ENCODE measurements around the gene ALCAM.

DNA sequence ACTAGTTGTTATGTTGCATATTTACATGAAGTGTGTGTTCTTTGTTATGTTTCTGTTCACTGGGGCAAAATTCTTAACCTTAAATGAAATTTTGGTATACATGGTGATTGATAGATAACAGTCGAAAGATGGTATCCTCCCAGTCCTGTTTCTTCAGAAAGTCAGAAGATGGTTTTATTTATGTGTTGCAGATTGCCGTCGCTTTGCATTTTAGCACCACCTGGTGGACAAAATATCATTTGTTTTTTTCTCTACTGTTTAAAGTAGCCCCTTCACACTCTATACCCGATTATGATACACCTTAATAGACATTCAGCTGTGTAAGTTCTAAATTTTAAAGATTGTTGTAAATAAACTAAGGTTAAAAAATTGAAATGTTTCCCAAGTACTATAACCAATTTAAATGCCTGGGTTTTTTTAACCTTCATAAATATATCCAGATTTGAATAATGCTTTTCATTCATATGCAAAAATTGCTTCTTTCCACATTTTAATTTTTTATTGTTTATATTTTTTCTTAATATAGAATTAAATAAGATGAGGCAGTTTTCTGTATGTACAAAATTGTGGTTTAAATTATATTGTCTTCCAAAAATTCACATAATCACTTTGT, 152.2 kb downstream of the ALCAM start:
- TF ChIP-seq POLR2A (IDR thresholded peaks at IDR 0.05), result no peak
- TF ChIP-seq, protein P1, sequence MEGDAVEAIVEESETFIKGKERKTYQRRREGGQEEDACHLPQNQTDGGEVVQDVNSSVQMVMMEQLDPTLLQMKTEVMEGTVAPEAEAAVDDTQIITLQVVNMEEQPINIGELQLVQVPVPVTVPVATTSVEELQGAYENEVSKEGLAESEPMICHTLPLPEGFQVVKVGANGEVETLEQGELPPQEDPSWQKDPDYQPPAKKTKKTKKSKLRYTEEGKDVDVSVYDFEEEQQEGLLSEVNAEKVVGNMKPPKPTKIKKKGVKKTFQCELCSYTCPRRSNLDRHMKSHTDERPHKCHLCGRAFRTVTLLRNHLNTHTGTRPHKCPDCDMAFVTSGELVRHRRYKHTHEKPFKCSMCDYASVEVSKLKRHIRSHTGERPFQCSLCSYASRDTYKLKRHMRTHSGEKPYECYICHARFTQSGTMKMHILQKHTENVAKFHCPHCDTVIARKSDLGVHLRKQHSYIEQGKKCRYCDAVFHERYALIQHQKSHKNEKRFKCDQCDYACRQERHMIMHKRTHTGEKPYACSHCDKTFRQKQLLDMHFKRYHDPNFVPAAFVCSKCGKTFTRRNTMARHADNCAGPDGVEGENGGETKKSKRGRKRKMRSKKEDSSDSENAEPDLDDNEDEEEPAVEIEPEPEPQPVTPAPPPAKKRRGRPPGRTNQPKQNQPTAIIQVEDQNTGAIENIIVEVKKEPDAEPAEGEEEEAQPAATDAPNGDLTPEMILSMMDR (IDR thresholded peaks at IDR 0.05), result peak; percentile 49 to 73 (median 56)

Measured in uterus (tissue), 2 donors.